HCT116 (cell line): ENCODE data around the gene FASTKD2.

Source experiments
- POLR2A ChIP-seq: IDR thresholded peaks from 2 replicates; pipeline ENCODE4 v1.7.0; 2011; ENCODE audit warnings: borderline replicate concordance; ENCODE audit not compliant: insufficient read depth, insufficient read length; ENCODE audit errors: extremely low read depth
- YY1 ChIP-seq: IDR thresholded peaks from 2 replicates; pipeline ENCODE4 v1.6.1; 2011; ENCODE audit warnings: low read length, low read depth, moderate library complexity, mild to moderate bottlenecking; ENCODE audit not compliant: insufficient replicate concordance; ENCODE audit errors: extremely low read depth
- ZNF274 ChIP-seq: fragments of 200-500 bp; sonication (Bioruptor generic); IDR thresholded peaks from 2 replicates; pipeline ENCODE4 v1.6.1; 2014; ENCODE audit warnings: mild to moderate bottlenecking, low read depth, low read length, inconsistent platforms

DNA sequence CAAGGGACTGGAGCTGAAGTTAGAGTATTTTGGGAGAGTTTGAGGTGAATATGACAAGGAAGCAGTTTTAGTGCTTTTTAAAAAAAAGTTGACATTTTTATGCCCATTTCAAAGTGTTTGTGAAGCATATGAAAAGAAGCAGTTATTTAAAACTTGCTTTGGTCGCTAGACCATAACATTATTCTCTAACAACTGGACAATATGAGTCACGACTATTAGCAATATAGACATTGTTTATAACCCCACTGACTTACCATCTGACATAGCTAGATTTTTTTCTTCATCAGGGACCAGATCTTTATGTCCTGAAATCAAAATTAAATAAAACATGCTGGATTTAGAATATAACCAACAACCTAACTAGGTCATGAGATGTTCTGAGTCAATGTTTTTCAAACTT is 24.6 kb upstream of the FASTKD2 start:
- no peak for TF ChIP-seq POLR2A
- TF ChIP-seq ZNF274: no peak
- no peak for TF ChIP-seq YY1
